ENCODE data around the gene PIH1D1.

PIH1D1 gene

DNA sequence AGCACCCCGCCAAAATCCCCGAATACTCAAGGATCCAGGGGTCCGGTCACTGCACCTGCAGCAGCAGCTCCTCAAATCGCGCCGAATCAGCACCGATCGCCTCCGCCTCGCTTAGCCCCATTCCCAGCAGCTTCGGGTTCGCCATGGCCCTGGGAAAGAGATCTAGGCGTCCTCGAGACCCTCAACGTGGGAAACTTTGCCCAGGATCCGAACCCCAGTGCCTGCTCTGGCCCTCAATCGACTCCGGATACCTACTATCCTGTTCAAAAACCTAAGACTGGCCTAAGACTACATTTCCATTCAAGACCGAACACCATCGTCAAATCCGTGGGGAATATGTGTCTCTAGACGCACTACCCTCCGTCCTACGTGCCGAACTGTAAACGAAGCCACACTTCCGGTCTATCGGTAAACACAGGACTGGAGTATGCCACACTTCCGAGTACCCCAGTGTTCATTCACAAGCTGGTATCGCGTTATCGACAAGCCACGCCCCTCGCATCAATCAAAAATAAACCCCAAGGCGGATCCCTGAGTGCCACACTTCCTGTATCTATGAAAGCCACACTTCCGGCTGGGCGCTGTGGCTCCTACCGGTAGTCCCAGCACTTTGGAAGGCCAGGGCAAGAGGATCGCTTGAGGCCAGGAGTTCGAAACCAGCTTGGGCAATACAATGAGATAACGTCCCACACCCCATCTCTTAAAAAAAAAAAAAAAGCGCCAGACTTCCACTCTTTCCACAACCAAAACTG, at the start of gene PIH1D1 (continued):
- TF ChIP-seq, protein P1, sequence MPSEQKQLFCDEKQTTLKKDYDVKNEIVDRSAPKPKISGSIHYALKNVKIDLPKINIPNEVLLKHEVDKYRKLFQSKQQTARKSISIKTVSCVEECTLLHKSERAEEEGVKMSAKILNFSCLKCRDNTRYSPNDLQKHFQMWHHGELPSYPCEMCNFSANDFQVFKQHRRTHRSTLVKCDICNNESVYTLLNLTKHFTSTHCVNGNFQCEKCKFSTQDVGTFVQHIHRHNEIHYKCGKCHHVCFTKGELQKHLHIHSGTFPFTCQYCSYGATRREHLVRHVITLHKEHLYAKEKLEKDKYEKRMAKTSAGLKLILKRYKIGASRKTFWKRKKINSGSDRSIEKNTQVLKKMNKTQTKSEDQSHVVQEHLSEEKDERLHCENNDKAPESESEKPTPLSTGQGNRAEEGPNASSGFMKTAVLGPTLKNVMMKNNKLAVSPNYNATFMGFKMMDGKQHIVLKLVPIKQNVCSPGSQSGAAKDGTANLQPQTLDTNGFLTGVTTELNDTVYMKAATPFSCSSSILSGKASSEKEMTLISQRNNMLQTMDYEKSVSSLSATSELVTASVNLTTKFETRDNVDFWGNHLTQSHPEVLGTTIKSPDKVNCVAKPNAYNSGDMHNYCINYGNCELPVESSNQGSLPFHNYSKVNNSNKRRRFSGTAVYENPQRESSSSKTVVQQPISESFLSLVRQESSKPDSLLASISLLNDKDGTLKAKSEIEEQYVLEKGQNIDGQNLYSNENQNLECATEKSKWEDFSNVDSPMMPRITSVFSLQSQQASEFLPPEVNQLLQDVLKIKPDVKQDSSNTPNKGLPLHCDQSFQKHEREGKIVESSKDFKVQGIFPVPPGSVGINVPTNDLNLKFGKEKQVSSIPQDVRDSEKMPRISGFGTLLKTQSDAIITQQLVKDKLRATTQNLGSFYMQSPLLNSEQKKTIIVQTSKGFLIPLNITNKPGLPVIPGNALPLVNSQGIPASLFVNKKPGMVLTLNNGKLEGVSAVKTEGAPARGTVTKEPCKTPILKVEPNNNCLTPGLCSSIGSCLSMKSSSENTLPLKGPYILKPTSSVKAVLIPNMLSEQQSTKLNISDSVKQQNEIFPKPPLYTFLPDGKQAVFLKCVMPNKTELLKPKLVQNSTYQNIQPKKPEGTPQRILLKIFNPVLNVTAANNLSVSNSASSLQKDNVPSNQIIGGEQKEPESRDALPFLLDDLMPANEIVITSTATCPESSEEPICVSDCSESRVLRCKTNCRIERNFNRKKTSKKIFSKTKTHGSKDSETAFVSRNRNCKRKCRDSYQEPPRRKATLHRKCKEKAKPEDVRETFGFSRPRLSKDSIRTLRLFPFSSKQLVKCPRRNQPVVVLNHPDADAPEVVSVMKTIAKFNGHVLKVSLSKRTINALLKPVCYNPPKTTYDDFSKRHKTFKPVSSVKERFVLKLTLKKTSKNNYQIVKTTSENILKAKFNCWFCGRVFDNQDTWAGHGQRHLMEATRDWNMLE (tag by site-specific recombination; conservative IDR thresholded peaks at IDR 0.05; ENCODE audit: low read depth): peak; percentile 54
- TF ChIP-seq ZNF785 (tag by site-specific recombination; IDR thresholded peaks at IDR 0.05) (no peak), REPIN1 (tag by site-specific recombination; IDR thresholded peaks at IDR 0.05; ENCODE audit: low read depth) (no peak), ZNF747 (tag by site-specific recombination; IDR thresholded peaks at IDR 0.05) (no peak), ZNF19 (tag by site-specific recombination; IDR thresholded peaks at IDR 0.05; ENCODE audit: low read depth) (no peak), SP2 (tag by site-specific recombination; IDR thresholded peaks at IDR 0.05) (peak; percentile 91), ZBTB20 (tag by site-specific recombination; IDR thresholded peaks at IDR 0.05) (peak; percentile 69; the same call in 1 of the 2 replicates), ZNF37A (tag by site-specific recombination; IDR thresholded peaks at IDR 0.05) (no peak), ZNF140 (tag by site-specific recombination; IDR thresholded peaks at IDR 0.05) (no peak), ZNF423 (tag by site-specific recombination; IDR thresholded peaks at IDR 0.05) (no peak), ZEB2 (tag by site-specific recombination; IDR thresholded peaks at IDR 0.05) (peak; percentile 48; the same call in 1 of the 2 replicates), ZXDB (tag by site-specific recombination; IDR thresholded peaks at IDR 0.05) (peak; percentile 55), ZNF768 (tag by site-specific recombination; IDR thresholded peaks at IDR 0.05) (no peak), ZNF670 (tag by site-specific recombination; IDR thresholded peaks at IDR 0.05; ENCODE audit: low read depth) (no peak), SP7 (tag by site-specific recombination; IDR thresholded peaks at IDR 0.05) (0 out of 2 replicates have a peak, but pooled peaks have one; percentile 45), ZNF121 (tag by site-specific recombination; IDR thresholded peaks at IDR 0.05) (no peak), ZNF561 (tag by site-specific recombination; IDR thresholded peaks at IDR 0.05; ENCODE audit: borderline replicate concordance) (peak; percentile 42), ZNF169 (tag by site-specific recombination; IDR thresholded peaks at IDR 0.05) (no peak), WT1 (tag by site-specific recombination; IDR thresholded peaks at IDR 0.05) (no peak), ZBTB21 (tag by site-specific recombination; IDR thresholded peaks at IDR 0.05) (peak; percentile 17; the same call in 1 of the 2 replicates), ZNF433 (tag by site-specific recombination; IDR thresholded peaks at IDR 0.05; ENCODE audit: low read depth) (no peak)
- TF ChIP-seq, protein P2, sequence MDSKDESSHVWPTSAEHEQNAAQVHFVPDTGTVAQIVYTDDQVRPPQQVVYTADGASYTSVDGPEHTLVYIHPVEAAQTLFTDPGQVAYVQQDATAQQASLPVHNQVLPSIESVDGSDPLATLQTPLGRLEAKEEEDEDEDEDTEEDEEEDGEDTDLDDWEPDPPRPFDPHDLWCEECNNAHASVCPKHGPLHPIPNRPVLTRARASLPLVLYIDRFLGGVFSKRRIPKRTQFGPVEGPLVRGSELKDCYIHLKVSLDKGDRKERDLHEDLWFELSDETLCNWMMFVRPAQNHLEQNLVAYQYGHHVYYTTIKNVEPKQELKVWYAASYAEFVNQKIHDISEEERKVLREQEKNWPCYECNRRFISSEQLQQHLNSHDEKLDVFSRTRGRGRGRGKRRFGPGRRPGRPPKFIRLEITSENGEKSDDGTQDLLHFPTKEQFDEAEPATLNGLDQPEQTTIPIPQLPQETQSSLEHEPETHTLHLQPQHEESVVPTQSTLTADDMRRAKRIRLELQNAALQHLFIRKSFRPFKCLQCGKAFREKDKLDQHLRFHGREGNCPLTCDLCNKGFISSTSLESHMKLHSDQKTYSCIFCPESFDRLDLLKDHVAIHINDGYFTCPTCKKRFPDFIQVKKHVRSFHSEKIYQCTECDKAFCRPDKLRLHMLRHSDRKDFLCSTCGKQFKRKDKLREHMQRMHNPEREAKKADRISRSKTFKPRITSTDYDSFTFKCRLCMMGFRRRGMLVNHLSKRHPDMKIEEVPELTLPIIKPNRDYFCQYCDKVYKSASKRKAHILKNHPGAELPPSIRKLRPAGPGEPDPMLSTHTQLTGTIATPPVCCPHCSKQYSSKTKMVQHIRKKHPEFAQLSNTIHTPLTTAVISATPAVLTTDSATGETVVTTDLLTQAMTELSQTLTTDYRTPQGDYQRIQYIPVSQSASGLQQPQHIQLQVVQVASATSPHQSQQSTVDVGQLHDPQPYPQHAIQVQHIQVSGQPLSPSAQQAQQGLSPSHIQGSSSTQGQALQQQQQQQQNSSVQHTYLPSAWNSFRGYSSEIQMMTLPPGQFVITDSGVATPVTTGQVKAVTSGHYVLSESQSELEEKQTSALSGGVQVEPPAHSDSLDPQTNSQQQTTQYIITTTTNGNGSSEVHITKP (tag by site-specific recombination; IDR thresholded peaks at IDR 0.05): 0 out of 2 replicates have a peak, but pooled peaks have one; percentile 15
- TF ChIP-seq, protein P3, sequence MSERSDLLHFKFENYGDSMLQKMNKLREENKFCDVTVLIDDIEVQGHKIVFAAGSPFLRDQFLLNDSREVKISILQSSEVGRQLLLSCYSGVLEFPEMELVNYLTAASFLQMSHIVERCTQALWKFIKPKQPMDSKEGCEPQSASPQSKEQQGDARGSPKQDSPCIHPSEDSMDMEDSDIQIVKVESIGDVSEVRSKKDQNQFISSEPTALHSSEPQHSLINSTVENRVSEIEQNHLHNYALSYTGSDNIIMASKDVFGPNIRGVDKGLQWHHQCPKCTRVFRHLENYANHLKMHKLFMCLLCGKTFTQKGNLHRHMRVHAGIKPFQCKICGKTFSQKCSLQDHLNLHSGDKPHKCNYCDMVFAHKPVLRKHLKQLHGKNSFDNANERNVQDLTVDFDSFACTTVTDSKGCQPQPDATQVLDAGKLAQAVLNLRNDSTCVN (tag by site-specific recombination; optimal IDR thresholded peaks at IDR 0.05): no peak
- TF ChIP-seq, protein P4, sequence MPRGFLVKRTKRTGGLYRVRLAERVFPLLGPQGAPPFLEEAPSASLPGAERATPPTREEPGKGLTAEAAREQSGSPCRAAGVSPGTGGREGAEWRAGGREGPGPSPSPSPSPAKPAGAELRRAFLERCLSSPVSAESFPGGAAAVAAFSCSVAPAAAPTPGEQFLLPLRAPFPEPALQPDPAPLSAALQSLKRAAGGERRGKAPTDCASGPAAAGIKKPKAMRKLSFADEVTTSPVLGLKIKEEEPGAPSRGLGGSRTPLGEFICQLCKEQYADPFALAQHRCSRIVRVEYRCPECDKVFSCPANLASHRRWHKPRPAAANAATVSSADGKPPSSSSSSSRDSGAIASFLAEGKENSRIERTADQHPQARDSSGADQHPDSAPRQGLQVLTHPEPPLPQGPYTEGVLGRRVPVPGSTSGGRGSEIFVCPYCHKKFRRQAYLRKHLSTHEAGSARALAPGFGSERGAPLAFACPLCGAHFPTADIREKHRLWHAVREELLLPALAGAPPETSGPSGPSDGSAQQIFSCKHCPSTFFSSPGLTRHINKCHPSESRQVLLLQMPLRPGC (tag by site-specific recombination; IDR thresholded peaks at IDR 0.05): no peak
- TF ChIP-seq, protein P5, sequence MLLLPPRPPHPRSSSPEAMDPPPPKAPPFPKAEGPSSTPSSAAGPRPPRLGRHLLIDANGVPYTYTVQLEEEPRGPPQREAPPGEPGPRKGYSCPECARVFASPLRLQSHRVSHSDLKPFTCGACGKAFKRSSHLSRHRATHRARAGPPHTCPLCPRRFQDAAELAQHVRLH (tag by site-specific recombination; IDR thresholded peaks at IDR 0.05): peak; percentile 98
